ENCODE measurements around the gene PRDM16. TPM values are rescaled to one million over a fixed set of nuclear protein-coding genes. Genes with fewer than 3 reads are reported as not detected.

Gene PRDM16
- total and polyA plus RNA-seq, 2 of the 13 experiments (the other 11 are each of a cell fraction or from before 2014, with no cell fraction given) = 0.15 to 0.81 TPM

DNA sequence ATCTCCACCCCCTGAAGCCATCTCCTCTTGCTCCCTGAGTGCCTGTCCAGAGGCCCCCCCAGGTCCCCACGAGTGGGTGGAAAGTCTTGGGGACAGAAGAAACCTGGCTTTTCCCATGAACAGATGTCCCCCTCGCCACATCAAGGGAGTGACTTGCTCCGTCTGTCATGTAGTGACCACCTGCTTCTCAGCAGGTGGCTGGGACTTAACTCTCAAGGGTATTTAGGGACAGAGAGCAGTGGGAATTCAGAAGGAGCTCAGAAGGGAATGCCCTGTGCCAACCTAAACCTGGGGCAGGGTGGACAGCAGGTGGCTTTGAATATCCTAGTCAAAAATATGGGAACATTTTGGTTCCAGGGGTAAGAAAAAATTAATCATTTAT, 139.8 kb downstream of the PRDM16 start:
- CTCF ChIA-PET (ENCODE audit: low intra/inter-chr PET ratio, low total read pairs) = no interaction called here
- POLR2A ChIA-PET = no interaction called here
- peaks cover 0 to 15% of the 10 kb centered on the region in 2 experiments; a peak in 3 of 5 replicates for H3K27me3 ChIP-seq (ENCODE audit: control insufficient read depth in 1 of 2, insufficient read depth in 2 of 2, low read length in 2 of 2)

DNA sequence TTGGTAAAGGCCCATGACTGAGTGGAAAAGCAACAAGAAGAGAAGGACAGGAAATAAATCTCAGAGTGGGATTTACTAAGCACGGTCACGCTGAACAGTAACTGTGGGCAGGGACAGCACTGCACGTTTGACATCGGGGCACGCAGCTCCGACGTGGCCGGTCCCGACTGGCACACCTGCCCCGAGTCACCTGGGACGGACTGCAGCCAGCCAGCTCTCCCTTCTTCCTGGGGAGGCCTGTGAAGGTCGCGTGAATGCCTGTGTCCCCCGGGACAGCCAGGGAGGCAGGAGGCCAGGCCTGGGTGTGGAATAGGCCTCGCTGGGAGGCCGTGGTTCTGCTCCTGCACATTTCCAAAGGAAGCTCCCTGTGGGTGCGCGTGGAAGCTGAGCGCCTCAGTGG, 140.2 kb downstream of the PRDM16 start:
- FAIRE-seq (no peak), ATAC-seq (no peak), DNase-seq (ENCODE audit: low spot score) (no peak)
- ChIA-PET POLR2A (no interaction called here), CTCF (ENCODE audit: low intra/inter-chr PET ratio, low total read pairs) (no interaction called here)
- Histone ChIP-seq H3K9ac (ENCODE audit: insufficient read depth, low read depth, low read length) (no peak overlapping the region), H3K27me3 (ENCODE audit: control insufficient read depth in 1 of 2, insufficient read depth in 2 of 2, low read length in 2 of 2) (peaks cover 0 to 11% of the 10 kb centered on the region in 2 experiments; a peak in 3 of 5 replicates), H3K4me1 (ENCODE audit: insufficient read depth, low read length) (no peaks in the 10 kb centered on the region), H2AFZ (ENCODE audit: low read length) (no peak overlapping the region), H3K4me3 (replicated peaks in 1 of 3; ENCODE audit: insufficient read depth in 1 of 3, low read depth in 2 of 3, low read length in 3 of 3) (no peak overlapping the region), H3K36me3 (replicated peaks in 1 of 2; ENCODE audit: control insufficient read depth in 1 of 2, insufficient read depth in 2 of 2, low read length in 2 of 2) (no peaks in the 10 kb centered on the region), H3K4me2 (ENCODE audit: low read depth, low read length) (no peak overlapping the region), H3K27ac (ENCODE audit: extremely low read length, insufficient read depth, low read length) (no peak overlapping the region), H3K79me2 (ENCODE audit: insufficient read depth, low read length) (no peaks in the 10 kb centered on the region), H3K9me3 (ENCODE audit: low read length) (no peaks in the 10 kb centered on the region), H4K20me1 (ENCODE audit: insufficient read depth, low read length) (no peaks in the 10 kb centered on the region)
- WGBS (ENCODE audit: low lambda C conversion rate) = 76% methylated on average over 11 of the region's 19 CpGs
- intact Hi-C loops (cut with micrococcal nuclease; ENCODE audit: unreplicated experiment) (no loop called here), in situ Hi-C loops (cut with HindIII; ENCODE audit: extremely low pct_ligation_motif_present, low pct_unique_long_range_greater_than_20kb) (no loop called here)
- BruUV-seq (replicated peaks) = no TSS peak
- TF ChIP-seq ZNF652 (CRISPR knock-in tag; IDR thresholded peaks at IDR 0.05; ENCODE audit: borderline replicate concordance, low read depth) (no peak), ZNF484 (CRISPR knock-in tag; IDR thresholded peaks at IDR 0.05; ENCODE audit: borderline replicate concordance, low read depth) (no peak), MTA3 (CRISPR knock-in tag; IDR thresholded peaks at IDR 0.05) (no peak), ZNF543 (CRISPR knock-in tag; IDR thresholded peaks at IDR 0.05) (no peak), NFYC (CRISPR knock-in tag; IDR thresholded peaks at IDR 0.05) (no peak), ZNF703 (CRISPR knock-in tag; IDR thresholded peaks at IDR 0.05; ENCODE audit: borderline replicate concordance) (no peak), POLR2AphosphoS2 (IDR thresholded peaks at IDR 0.05; ENCODE audit: low read depth, low read length) (no peak), PHF21A (CRISPR knock-in tag; IDR thresholded peaks at IDR 0.05) (no peak)
- TF ChIP-seq, protein P1, sequence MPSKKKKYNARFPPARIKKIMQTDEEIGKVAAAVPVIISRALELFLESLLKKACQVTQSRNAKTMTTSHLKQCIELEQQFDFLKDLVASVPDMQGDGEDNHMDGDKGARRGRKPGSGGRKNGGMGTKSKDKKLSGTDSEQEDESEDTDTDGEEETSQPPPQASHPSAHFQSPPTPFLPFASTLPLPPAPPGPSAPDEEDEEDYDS (CRISPR knock-in tag; IDR thresholded peaks at IDR 0.05) = no peak

More for the DNA sequence above, 139.8 kb downstream of the PRDM16 start:
- Histone ChIP-seq H3K9me3 (ENCODE audit: low read length) (no peaks in the 10 kb centered on the region), H3K4me1 (ENCODE audit: insufficient read depth, low read length) (no peaks in the 10 kb centered on the region), H3K4me2 (ENCODE audit: low read depth, low read length) (no peak overlapping the region), H3K79me2 (ENCODE audit: insufficient read depth, low read length) (no peaks in the 10 kb centered on the region), H4K20me1 (ENCODE audit: insufficient read depth, low read length) (no peaks in the 10 kb centered on the region), H3K9ac (ENCODE audit: insufficient read depth, low read depth, low read length) (no peak overlapping the region), H3K4me3 (replicated peaks in 1 of 3; ENCODE audit: insufficient read depth in 1 of 3, low read depth in 2 of 3, low read length in 3 of 3) (no peak overlapping the region), H3K36me3 (replicated peaks in 1 of 2; ENCODE audit: control insufficient read depth in 1 of 2, insufficient read depth in 2 of 2, low read length in 2 of 2) (no peaks in the 10 kb centered on the region), H3K27ac (ENCODE audit: extremely low read length, insufficient read depth, low read length) (no peak overlapping the region), H2AFZ (ENCODE audit: low read length) (no peak overlapping the region)
- TF ChIP-seq, protein P2, sequence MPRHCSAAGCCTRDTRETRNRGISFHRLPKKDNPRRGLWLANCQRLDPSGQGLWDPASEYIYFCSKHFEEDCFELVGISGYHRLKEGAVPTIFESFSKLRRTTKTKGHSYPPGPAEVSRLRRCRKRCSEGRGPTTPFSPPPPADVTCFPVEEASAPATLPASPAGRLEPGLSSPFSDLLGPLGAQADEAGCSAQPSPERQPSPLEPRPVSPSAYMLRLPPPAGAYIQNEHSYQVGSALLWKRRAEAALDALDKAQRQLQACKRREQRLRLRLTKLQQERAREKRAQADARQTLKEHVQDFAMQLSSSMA (CRISPR knock-in tag; IDR thresholded peaks at IDR 0.05) = no peak
- no peak for TF ChIP-seq TRIM24 (CRISPR knock-in tag; IDR thresholded peaks at IDR 0.05)
- no peak for TF ChIP-seq POGZ (CRISPR knock-in tag; IDR thresholded peaks at IDR 0.05)
- TF ChIP-seq ZNF274 (CRISPR knock-in tag; IDR thresholded peaks at IDR 0.05) = no peak
- no peak for TF ChIP-seq ZNF34 (CRISPR knock-in tag; IDR thresholded peaks at IDR 0.05; ENCODE audit: borderline replicate concordance)
- TF ChIP-seq CHCHD3 (CRISPR knock-in tag; IDR thresholded peaks at IDR 0.05) = no peak
- TF ChIP-seq ZNF260 (CRISPR knock-in tag; IDR thresholded peaks at IDR 0.05; ENCODE audit: borderline replicate concordance, low read depth) = no peak
- TF ChIP-seq ZNF143 (CRISPR knock-in tag; IDR thresholded peaks at IDR 0.05) = no peak
- no peak for TF ChIP-seq ZNF329 (CRISPR knock-in tag; IDR thresholded peaks at IDR 0.05; ENCODE audit: low read depth)
- FAIRE-seq = no peak
- in situ Hi-C loops (cut with HindIII; ENCODE audit: extremely low pct_ligation_motif_present, low pct_unique_long_range_greater_than_20kb) = no loop called here
- intact Hi-C loops (cut with micrococcal nuclease; ENCODE audit: unreplicated experiment) = no loop called here
- ATAC-seq = no peak
- DNase-seq (ENCODE audit: low spot score) = no peak
- BruUV-seq (replicated peaks) = no TSS peak
- WGBS (ENCODE audit: low lambda C conversion rate) = 46% methylated on average over 3 of the region's 3 CpGs
